SK-N-SH treated with all-trans-retinoic acid at 6 μM for 48 hours (cell line): ENCODE results near the gene MUC3A.

ENCODE experiments used
- BACH2 ChIP-seq: fragments of 250-450 bp; sonication (Bioruptor Pico); IDR thresholded peaks from 2 replicates; pipeline ENCODE4 v1.9.0; 2021; ENCODE audit warnings: mild to moderate bottlenecking, borderline replicate concordance
- GLIS3 ChIP-seq: fragments of 250-450 bp; sonication (Bioruptor Pico); IDR thresholded peaks from 2 replicates; pipeline ENCODE4 v1.5.0; 2020; ENCODE audit warnings: mild to moderate bottlenecking, moderate library complexity
- ISL1 ChIP-seq: fragments of 250-450 bp; sonication (Bioruptor Pico); IDR thresholded peaks from 2 replicates; pipeline ENCODE4 v2.1.2; 2022; ENCODE audit warnings: mild to moderate bottlenecking, moderate library complexity
- PPARA ChIP-seq: fragments of 250-450 bp; sonication (Bioruptor Pico); IDR thresholded peaks from 2 replicates; pipeline ENCODE4 v1.5.0; 2020; ENCODE audit warnings: mild to moderate bottlenecking, borderline replicate concordance
- RARB ChIP-seq: fragments of 250-450 bp; sonication (Bioruptor Pico); IDR thresholded peaks from 2 replicates; pipeline ENCODE4 v1.8.0; 2021; ENCODE audit warnings: mild to moderate bottlenecking, moderate library complexity
- SNAI2 ChIP-seq: fragments of 250-450 bp; sonication (Bioruptor Pico); IDR thresholded peaks from 2 replicates; pipeline ENCODE4 v1.5.0; 2020; ENCODE audit warnings: mild to moderate bottlenecking, moderate library complexity
- ZC3H10 ChIP-seq: fragments of 250-450 bp; sonication (Bioruptor Pico); IDR thresholded peaks from 2 replicates; pipeline ENCODE4 v1.5.1; 2021; ENCODE audit warnings: mild to moderate bottlenecking, moderate library complexity
- ZFP3 ChIP-seq: fragments of 250-450 bp; sonication (Bioruptor Pico); IDR thresholded peaks from 2 replicates; pipeline ENCODE4 v1.5.0; 2020; ENCODE audit warnings: mild to moderate bottlenecking, moderate library complexity
- ZFP30 ChIP-seq: fragments of 450-650 bp; formaldehyde crosslinking; IDR thresholded peaks from 2 replicates; pipeline ENCODE4 v1.5.0; 2022; ENCODE audit warnings: mild to moderate bottlenecking, moderate library complexity
- ZNF8 ChIP-seq: fragments of 450-650 bp; formaldehyde crosslinking; IDR thresholded peaks from 2 replicates; pipeline ENCODE4 v1.5.0; 2020; ENCODE audit warnings: mild to moderate bottlenecking, moderate library complexity
- TF ChIP-seq, protein P1 (sequence below): fragments of 250-450 bp; sonication (Bioruptor Pico); IDR thresholded peaks from 2 replicates; pipeline ENCODE4 v1.8.0; 2020; ENCODE audit warnings: mild to moderate bottlenecking, moderate library complexity, borderline replicate concordance
- TF ChIP-seq, protein P2 (sequence below): fragments of 250-450 bp; sonication (Bioruptor Pico); IDR thresholded peaks from 2 replicates; pipeline ENCODE4 v1.5.1; 2020; ENCODE audit warnings: low read depth, mild to moderate bottlenecking, moderate library complexity
- TF ChIP-seq, protein P3 (sequence below): fragments of 250-450 bp; sonication (Bioruptor Pico); IDR thresholded peaks from 2 replicates; pipeline ENCODE4 v1.5.0; 2020; ENCODE audit warnings: mild to moderate bottlenecking, moderate library complexity

DNA sequence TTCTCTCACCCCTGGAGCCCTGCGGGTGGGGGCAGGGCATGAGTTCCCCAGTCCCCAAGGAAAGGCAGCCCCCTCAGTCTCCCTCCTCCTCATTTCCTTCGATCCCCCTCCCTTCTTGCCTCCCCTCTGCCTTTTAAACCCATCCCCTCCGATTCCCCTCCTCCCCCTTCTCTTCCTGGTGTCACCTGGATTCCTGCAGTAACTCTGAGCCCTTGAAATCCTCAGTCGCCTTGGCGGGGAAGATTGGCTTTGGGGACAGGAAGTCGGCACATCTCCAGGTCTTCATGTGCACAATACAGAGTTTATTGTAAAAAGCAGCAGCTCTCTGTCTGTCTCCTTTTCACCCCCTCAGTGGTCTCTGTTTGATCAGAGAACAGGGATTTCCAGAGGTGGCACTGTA is 18.7 kb downstream of the MUC3A start:
- TF ChIP-seq ISL1 (CRISPR knock-in tag) (no peak), ZFP30 (CRISPR knock-in tag) (no peak), ZNF8 (CRISPR knock-in tag) (no peak), PPARA (no peak), SNAI2 (CRISPR knock-in tag) (no peak), RARB (no peak), ZFP3 (CRISPR knock-in tag) (no peak), ZC3H10 (CRISPR knock-in tag) (no peak), BACH2 (CRISPR knock-in tag) (no peak), GLIS3 (no peak)
- TF ChIP-seq, protein P1, sequence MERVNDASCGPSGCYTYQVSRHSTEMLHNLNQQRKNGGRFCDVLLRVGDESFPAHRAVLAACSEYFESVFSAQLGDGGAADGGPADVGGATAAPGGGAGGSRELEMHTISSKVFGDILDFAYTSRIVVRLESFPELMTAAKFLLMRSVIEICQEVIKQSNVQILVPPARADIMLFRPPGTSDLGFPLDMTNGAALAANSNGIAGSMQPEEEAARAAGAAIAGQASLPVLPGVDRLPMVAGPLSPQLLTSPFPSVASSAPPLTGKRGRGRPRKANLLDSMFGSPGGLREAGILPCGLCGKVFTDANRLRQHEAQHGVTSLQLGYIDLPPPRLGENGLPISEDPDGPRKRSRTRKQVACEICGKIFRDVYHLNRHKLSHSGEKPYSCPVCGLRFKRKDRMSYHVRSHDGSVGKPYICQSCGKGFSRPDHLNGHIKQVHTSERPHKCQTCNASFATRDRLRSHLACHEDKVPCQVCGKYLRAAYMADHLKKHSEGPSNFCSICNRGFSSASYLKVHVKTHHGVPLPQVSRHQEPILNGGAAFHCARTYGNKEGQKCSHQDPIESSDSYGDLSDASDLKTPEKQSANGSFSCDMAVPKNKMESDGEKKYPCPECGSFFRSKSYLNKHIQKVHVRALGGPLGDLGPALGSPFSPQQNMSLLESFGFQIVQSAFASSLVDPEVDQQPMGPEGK (CRISPR knock-in tag): no peak
- TF ChIP-seq, protein P2, sequence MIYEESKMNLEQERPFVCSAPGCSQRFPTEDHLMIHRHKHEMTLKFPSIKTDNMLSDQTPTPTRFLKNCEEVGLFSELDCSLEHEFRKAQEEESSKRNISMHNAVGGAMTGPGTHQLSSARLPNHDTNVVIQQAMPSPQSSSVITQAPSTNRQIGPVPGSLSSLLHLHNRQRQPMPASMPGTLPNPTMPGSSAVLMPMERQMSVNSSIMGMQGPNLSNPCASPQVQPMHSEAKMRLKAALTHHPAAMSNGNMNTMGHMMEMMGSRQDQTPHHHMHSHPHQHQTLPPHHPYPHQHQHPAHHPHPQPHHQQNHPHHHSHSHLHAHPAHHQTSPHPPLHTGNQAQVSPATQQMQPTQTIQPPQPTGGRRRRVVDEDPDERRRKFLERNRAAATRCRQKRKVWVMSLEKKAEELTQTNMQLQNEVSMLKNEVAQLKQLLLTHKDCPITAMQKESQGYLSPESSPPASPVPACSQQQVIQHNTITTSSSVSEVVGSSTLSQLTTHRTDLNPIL (CRISPR knock-in tag): no peak
- TF ChIP-seq, protein P3, sequence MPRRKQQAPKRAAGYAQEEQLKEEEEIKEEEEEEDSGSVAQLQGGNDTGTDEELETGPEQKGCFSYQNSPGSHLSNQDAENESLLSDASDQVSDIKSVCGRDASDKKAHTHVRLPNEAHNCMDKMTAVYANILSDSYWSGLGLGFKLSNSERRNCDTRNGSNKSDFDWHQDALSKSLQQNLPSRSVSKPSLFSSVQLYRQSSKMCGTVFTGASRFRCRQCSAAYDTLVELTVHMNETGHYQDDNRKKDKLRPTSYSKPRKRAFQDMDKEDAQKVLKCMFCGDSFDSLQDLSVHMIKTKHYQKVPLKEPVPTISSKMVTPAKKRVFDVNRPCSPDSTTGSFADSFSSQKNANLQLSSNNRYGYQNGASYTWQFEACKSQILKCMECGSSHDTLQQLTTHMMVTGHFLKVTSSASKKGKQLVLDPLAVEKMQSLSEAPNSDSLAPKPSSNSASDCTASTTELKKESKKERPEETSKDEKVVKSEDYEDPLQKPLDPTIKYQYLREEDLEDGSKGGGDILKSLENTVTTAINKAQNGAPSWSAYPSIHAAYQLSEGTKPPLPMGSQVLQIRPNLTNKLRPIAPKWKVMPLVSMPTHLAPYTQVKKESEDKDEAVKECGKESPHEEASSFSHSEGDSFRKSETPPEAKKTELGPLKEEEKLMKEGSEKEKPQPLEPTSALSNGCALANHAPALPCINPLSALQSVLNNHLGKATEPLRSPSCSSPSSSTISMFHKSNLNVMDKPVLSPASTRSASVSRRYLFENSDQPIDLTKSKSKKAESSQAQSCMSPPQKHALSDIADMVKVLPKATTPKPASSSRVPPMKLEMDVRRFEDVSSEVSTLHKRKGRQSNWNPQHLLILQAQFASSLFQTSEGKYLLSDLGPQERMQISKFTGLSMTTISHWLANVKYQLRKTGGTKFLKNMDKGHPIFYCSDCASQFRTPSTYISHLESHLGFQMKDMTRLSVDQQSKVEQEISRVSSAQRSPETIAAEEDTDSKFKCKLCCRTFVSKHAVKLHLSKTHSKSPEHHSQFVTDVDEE (CRISPR knock-in tag): no peak
